ENCODE results near the gene RSRC1.

GRCh38 chr3:158100681-158101080, 9.2 kb upstream of the RSRC1 start:
- TF ChIP-seq ZFP30 (CRISPR knock-in tag; IDR thresholded peaks at IDR 0.05) (no peak), RARB (CRISPR knock-in tag; IDR thresholded peaks at IDR 0.05) (no peak), OSR1 (CRISPR knock-in tag; IDR thresholded peaks at IDR 0.05) (no peak), ZFP3 (CRISPR knock-in tag; IDR thresholded peaks at IDR 0.05) (no peak), SNAI2 (CRISPR knock-in tag; IDR thresholded peaks at IDR 0.05) (no peak), TOX (CRISPR knock-in tag; IDR thresholded peaks at IDR 0.05; ENCODE audit: borderline replicate concordance) (no peak), PATZ1 (CRISPR knock-in tag; IDR thresholded peaks at IDR 0.05; ENCODE audit: borderline replicate concordance) (no peak), BACH2 (CRISPR knock-in tag; IDR thresholded peaks at IDR 0.05; ENCODE audit: borderline replicate concordance) (no peak), POU6F1 (CRISPR knock-in tag; IDR thresholded peaks at IDR 0.05; ENCODE audit: borderline replicate concordance, low read depth) (no peak), ZNF70 (CRISPR knock-in tag; IDR thresholded peaks at IDR 0.05) (no peak), ESRRG (CRISPR knock-in tag; IDR thresholded peaks at IDR 0.05) (no peak), ZNF565 (CRISPR knock-in tag; conservative IDR thresholded peaks at IDR 0.05; ENCODE audit: low read depth) (no peak)

All from SK-N-SH treated with all-trans-retinoic acid at 6 μM for 48 hours (cell line).